ENCODE results near the gene EXOC4. TPM values are rescaled to one million over a fixed set of nuclear protein-coding genes. Genes with fewer than 3 reads are reported as not detected.

Gene EXOC4
- total and polyA plus RNA-seq, 2 experiments from 2014 or later: 23.9 to 51.7 TPM

GRCh38 chr7:133510326-133511055, 257.6 kb downstream of the EXOC4 start:
- no peak overlapping the region for H3K9ac ChIP-seq
- no peaks in the 10 kb centered on the region for H3K9me3 ChIP-seq (ENCODE audit: low read depth)
- H3K36me3 ChIP-seq (ENCODE audit: low read depth): no peaks in the 10 kb centered on the region
- peaks cover 8% of the 10 kb centered on the region; the same call in 1 of the 2 replicates for H3F3A ChIP-seq (ENCODE audit: insufficient read depth)
- H2AFZ ChIP-seq: no peak overlapping the region
- DNase-seq: peak; percentile 24
- H3K4me2 ChIP-seq (ENCODE audit: unreplicated experiment): no peak overlapping the region
- 0 out of 2 replicates have a peak, but pooled peaks cover 5% of the 10 kb centered on the region for H3K79me2 ChIP-seq (ENCODE audit: insufficient read depth)
- H3K27ac ChIP-seq: no peak overlapping the region
- no peaks in the 10 kb centered on the region for H3K27me3 ChIP-seq (replicated peaks; ENCODE audit: insufficient read depth)
- no peaks in the 10 kb centered on the region for H4K20me1 ChIP-seq (ENCODE audit: insufficient read depth)
- H3K9me2 ChIP-seq (ENCODE audit: insufficient read depth): no peaks in the 10 kb centered on the region
- H3K4me3 ChIP-seq: no peak overlapping the region
- TF ChIP-seq EZH2 (IDR thresholded peaks at IDR 0.05; ENCODE audit: insufficient read depth, poor library complexity, severe bottlenecking) (no peak), EZH2phosphoT487 (IDR thresholded peaks at IDR 0.05; ENCODE audit: insufficient read depth, low read depth) (no peak)
- in situ Hi-C loops (cut with MboI): no loop called here
- WGBS, 2 experiments (ENCODE audit: low coverage in 1 of 2, low lambda C conversion rate in 2 of 2, missing lambda C conversion rate in 2 of 2): 95 to 97% methylated on average over 4 of the region's 4 CpGs
- H3K4me1 ChIP-seq (ENCODE audit: insufficient read depth): peaks cover 7% of the 10 kb centered on the region; the same call in 1 of the 2 replicates

DNA sequence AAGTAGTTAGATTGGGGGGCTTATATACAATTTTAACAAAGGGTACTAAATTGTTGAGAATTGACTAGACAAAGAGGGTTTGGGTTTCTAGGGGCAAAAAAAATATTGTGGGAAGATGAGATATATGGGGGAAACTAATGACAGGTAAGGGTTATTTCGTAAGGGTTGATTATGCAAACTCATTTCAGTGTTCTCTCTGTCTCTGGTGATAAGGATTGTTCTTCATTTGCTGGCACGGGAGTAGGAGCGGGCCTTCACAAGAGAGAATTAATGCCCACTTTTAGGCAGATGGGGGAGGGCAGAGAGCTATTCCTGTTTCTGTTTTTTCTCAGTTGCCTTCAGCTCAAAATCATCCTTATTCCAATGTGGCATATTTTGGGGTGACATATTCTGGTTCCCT, 258.4 kb downstream of the EXOC4 start:
- no peak overlapping the region for H3K4me3 ChIP-seq
- no peaks in the 10 kb centered on the region for H3K27me3 ChIP-seq (replicated peaks; ENCODE audit: insufficient read depth)
- no peak for DNase-seq
- TF ChIP-seq EZH2phosphoT487 (IDR thresholded peaks at IDR 0.05; ENCODE audit: insufficient read depth, low read depth) (no peak), EZH2 (IDR thresholded peaks at IDR 0.05; ENCODE audit: insufficient read depth, poor library complexity, severe bottlenecking) (no peak)
- H3F3A ChIP-seq (ENCODE audit: insufficient read depth): peaks cover 8% of the 10 kb centered on the region; the same call in 1 of the 2 replicates
- H3K27ac ChIP-seq: no peak overlapping the region
- in situ Hi-C loops (cut with MboI): no loop called here
- no peaks in the 10 kb centered on the region for H3K79me2 ChIP-seq (ENCODE audit: insufficient read depth)
- H3K9me3 ChIP-seq (ENCODE audit: low read depth): no peaks in the 10 kb centered on the region
- 96 to 98% methylated on average over 3 of the region's 3 CpGs for WGBS, 2 experiments (ENCODE audit: low coverage in 1 of 2, low lambda C conversion rate in 2 of 2, missing lambda C conversion rate in 2 of 2)
- H3K9me2 ChIP-seq (ENCODE audit: insufficient read depth): no peaks in the 10 kb centered on the region
- no peak overlapping the region for H3K9ac ChIP-seq
- no peak overlapping the region for H3K4me2 ChIP-seq (ENCODE audit: unreplicated experiment)
- H3K36me3 ChIP-seq (ENCODE audit: low read depth): no peaks in the 10 kb centered on the region
- H3K4me1 ChIP-seq (ENCODE audit: insufficient read depth): peaks cover 7% of the 10 kb centered on the region; the same call in 1 of the 2 replicates
- no peak overlapping the region for H2AFZ ChIP-seq
- no peaks in the 10 kb centered on the region for H4K20me1 ChIP-seq (ENCODE audit: insufficient read depth)

GRCh38 chr7:133511708-133512107, 258.8 kb downstream of the EXOC4 start:
- no peak for TF ChIP-seq EZH2 (IDR thresholded peaks at IDR 0.05; ENCODE audit: insufficient read depth, poor library complexity, severe bottlenecking)
- TF ChIP-seq EZH2phosphoT487 (IDR thresholded peaks at IDR 0.05; ENCODE audit: insufficient read depth, low read depth): no peak
- Histone ChIP-seq H3K4me2 (ENCODE audit: unreplicated experiment) (no peak overlapping the region), H3K9me3 (ENCODE audit: low read depth) (no peaks in the 10 kb centered on the region), H3K27me3 (replicated peaks; ENCODE audit: insufficient read depth) (no peaks in the 10 kb centered on the region), H4K20me1 (ENCODE audit: insufficient read depth) (no peaks in the 10 kb centered on the region), H3F3A (ENCODE audit: insufficient read depth) (peaks cover 8% of the 10 kb centered on the region; the same call in 1 of the 2 replicates), H3K4me1 (ENCODE audit: insufficient read depth) (peaks cover 7% of the 10 kb centered on the region; the same call in 1 of the 2 replicates), H3K9me2 (ENCODE audit: insufficient read depth) (no peaks in the 10 kb centered on the region), H2AFZ (no peak overlapping the region), H3K36me3 (ENCODE audit: low read depth) (no peaks in the 10 kb centered on the region), H3K79me2 (ENCODE audit: insufficient read depth) (no peaks in the 10 kb centered on the region), H3K27ac (no peak overlapping the region), H3K4me3 (no peak overlapping the region), H3K9ac (no peak overlapping the region)
- WGBS, 2 experiments (ENCODE audit: low coverage in 1 of 2, low lambda C conversion rate in 2 of 2, missing lambda C conversion rate in 2 of 2): 98 to 99% methylated on average over 5 of the region's 5 CpGs
- in situ Hi-C loops (cut with MboI): no loop called here
- no peak for DNase-seq

GRCh38 chr7:133512560-133512959, 259.7 kb downstream of the EXOC4 start:
- in situ Hi-C loops (cut with MboI): no loop called here
- Histone ChIP-seq H4K20me1 (ENCODE audit: insufficient read depth) (no peaks in the 10 kb centered on the region), H3K27me3 (replicated peaks; ENCODE audit: insufficient read depth) (no peaks in the 10 kb centered on the region), H3K79me2 (ENCODE audit: insufficient read depth) (no peaks in the 10 kb centered on the region), H3K4me1 (ENCODE audit: insufficient read depth) (peaks cover 7% of the 10 kb centered on the region; the same call in 1 of the 2 replicates), H3K36me3 (ENCODE audit: low read depth) (no peaks in the 10 kb centered on the region), H3F3A (ENCODE audit: insufficient read depth) (peaks cover 8% of the 10 kb centered on the region; the same call in 1 of the 2 replicates), H3K9me2 (ENCODE audit: insufficient read depth) (no peaks in the 10 kb centered on the region), H3K9ac (no peak overlapping the region), H2AFZ (no peak overlapping the region), H3K4me3 (no peak overlapping the region), H3K27ac (no peak overlapping the region), H3K9me3 (ENCODE audit: low read depth) (no peaks in the 10 kb centered on the region), H3K4me2 (ENCODE audit: unreplicated experiment) (no peak overlapping the region)
- no peak for TF ChIP-seq EZH2phosphoT487 (IDR thresholded peaks at IDR 0.05; ENCODE audit: insufficient read depth, low read depth)
- no peak for TF ChIP-seq EZH2 (IDR thresholded peaks at IDR 0.05; ENCODE audit: insufficient read depth, poor library complexity, severe bottlenecking)
- 98 to 99% methylated on average over 11 of the region's 11 CpGs for WGBS, 2 experiments (ENCODE audit: low coverage in 1 of 2, low lambda C conversion rate in 2 of 2, missing lambda C conversion rate in 2 of 2)
- DNase-seq: no peak
